IPS DF 6.9 (cell line): ENCODE measurements around the gene MYO1A.
"Not testable (repeated sequence)": the region's sequence is repeated elsewhere in the genome, so short reads cannot be mapped to it uniquely, and the experiment has no call there.

Experiments used
- DNase-seq: peaks from one replicate; pipeline ENCODE4 v3.0.0-alpha.2; 2013; ENCODE audit warnings: low read depth, low spot score
- H3K27ac ChIP-seq: one replicate; pipeline ENCODE4 v1.5.1; 2013; ENCODE audit warnings: low read length, control low read depth
- H3K27me3 ChIP-seq: 2 replicates; pipeline ENCODE4 v1.6.1; 2013; ENCODE audit warnings: mild to moderate bottlenecking, low read length; ENCODE audit not compliant: control insufficient read depth, insufficient read depth
- H3K36me3 ChIP-seq: 2 replicates; pipeline ENCODE4 v1.6.1; 2013; ENCODE audit warnings: low read length; ENCODE audit not compliant: control insufficient read depth, insufficient read depth
- H3K4me1 ChIP-seq: 2 replicates; pipeline ENCODE4 v1.6.1; 2013; ENCODE audit warnings: low read length; ENCODE audit not compliant: control insufficient read depth, insufficient read depth
- H3K4me3 ChIP-seq: 2 replicates; pipeline ENCODE4 v1.5.1; 2013; ENCODE audit warnings: mild to moderate bottlenecking, low read length
- H3K9me3 ChIP-seq: 2 replicates; pipeline ENCODE4 v1.6.1; 2013; ENCODE audit warnings: low read length, inconsistent platforms; ENCODE audit not compliant: control insufficient read depth, insufficient read depth
- WGBS: extraction: QIAGEN DNeasy Blood & Tissue Kit; methylation state at CpG from one replicate; pipeline ENCODE4 v1.1.7; 2013; ENCODE audit warnings: mixed read lengths, missing lambda C conversion rate; ENCODE audit not compliant: insufficient read length, insufficient coverage; 5-methylcytosine and 5-hydroxymethylcytosine counted together

MYO1A gene

DNA sequence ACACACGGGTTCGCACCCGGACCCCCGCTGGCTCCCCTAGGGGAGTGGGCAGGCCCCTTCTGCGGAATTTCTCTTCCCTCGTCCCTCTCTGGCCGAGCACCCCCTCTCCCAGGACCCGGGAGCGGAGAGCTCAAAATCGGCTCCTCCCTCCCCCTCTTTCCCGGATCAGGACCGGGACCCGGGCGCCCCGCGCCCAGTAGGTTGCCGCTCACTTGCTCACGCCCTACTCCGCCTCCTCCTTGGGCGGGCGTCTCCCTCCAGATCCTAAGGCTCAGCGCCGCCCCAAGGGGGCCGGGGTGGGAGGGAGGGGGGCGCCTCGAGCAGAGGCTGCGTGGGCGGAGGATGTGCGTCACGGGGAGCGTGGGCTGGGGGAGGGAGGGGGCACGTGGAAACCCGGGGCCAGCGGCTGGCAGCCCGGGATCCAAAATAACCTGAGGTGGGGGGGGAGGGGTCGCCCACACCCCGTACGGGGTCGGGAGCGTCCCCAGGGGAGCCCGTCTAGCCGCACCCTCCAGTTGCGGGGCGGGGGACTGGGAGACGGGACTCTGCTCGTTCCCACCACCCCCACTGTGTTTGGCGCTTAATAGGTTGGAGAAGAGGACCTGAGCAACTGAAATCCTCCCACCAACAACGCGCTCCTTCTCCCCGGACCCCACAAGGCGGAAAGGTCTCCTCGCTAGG is 37.2 kb upstream of the MYO1A start:
- Histone ChIP-seq H3K36me3 (no peaks in the 10 kb centered on the region), H3K4me3 (peak overlapping the region; percentile 38; the same call in 1 of the 2 replicates), H3K9me3 (no peaks in the 10 kb centered on the region), H3K4me1 (peaks cover 3% of the 10 kb centered on the region), H3K27me3 (no peaks in the 10 kb centered on the region), H3K27ac (no peak overlapping the region)
- WGBS = no CpG with 5 or more reads among the region's 52 CpGs
- no peak for DNase-seq

DNA sequence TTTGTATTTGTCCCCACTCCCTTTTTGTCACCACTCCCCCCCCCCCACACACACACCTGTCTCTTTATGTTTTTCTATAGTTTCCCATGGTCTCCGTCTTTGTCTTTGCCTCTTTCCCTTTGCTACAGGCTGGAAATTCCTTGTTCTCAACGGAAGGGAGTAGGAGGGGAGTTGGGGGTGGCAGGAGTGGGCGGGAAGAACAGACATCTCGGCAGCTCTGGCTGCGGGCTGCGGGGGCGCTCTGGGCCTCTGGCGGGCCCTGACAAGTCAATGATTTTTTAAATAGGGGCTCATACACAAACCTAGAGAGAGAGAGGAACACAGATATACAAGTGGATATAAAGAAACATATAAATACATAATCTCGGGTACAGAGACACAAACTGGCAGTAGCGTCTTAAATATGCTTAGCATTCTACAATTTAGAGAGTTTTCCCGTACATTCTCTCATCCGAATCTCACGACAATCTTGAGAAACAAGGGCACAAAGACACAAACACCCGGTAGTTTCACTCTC is 36.6 kb upstream of the MYO1A start:
- WGBS = no CpG with 5 or more reads among the region's 14 CpGs
- no peaks in the 10 kb centered on the region for H3K9me3 ChIP-seq
- peak overlapping the region; percentile 38; the same call in 1 of the 2 replicates for H3K4me3 ChIP-seq
- peaks cover 3% of the 10 kb centered on the region for H3K4me1 ChIP-seq
- H3K27me3 ChIP-seq = no peaks in the 10 kb centered on the region
- H3K27ac ChIP-seq = no peak overlapping the region
- no peaks in the 10 kb centered on the region for H3K36me3 ChIP-seq
- DNase-seq = no peak

DNA sequence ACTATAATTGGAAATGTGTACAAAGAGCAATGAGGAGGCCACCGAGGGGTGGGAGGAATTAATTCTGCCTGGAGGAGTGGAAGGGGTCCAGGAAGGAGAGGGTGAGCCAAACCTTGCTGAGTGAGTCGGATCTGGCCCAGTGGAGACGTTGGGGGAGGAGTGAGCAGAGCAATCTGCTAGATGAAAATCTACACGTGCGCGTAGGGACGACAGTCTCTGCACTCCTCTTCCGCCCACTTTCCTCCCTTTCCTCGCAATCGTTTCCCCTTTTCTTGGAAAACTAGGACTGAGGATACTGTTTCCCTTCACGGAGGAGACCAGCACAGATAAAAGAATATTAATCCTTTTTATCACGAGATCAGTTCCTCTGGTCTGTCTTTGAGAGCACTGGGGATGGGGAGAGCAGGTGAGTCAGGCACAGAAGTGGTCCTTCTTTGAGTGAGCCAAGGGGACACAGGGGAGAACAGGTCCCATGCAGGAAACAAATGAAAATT is 36.1 kb upstream of the MYO1A start:
- WGBS = no CpG with 5 or more reads among the region's 12 CpGs
- Histone ChIP-seq H3K4me1 (peaks cover 3% of the 10 kb centered on the region), H3K27ac (no peak overlapping the region), H3K27me3 (no peaks in the 10 kb centered on the region), H3K4me3 (peak overlapping the region; percentile 38; the same call in 1 of the 2 replicates), H3K9me3 (no peaks in the 10 kb centered on the region), H3K36me3 (no peaks in the 10 kb centered on the region)
- DNase-seq = no peak

GRCh38 chr12:57080855-57081254 is 30.9 kb upstream of the MYO1A start:
- no CpG with 5 or more reads among the region's 1 CpG for WGBS
- no peak overlapping the region for H3K27ac ChIP-seq
- H3K9me3 ChIP-seq = no peaks in the 10 kb centered on the region
- no peak for DNase-seq
- no peak overlapping the region for H3K4me3 ChIP-seq
- H3K27me3 ChIP-seq = no peaks in the 10 kb centered on the region
- peaks cover under 1% of the 10 kb centered on the region; the same call in 1 of the 2 replicates for H3K4me1 ChIP-seq
- no peaks in the 10 kb centered on the region; the same call in 1 of the 2 replicates for H3K36me3 ChIP-seq

- Histone ChIP-seq H3K27me3 (no peaks in the 10 kb centered on the region), H3K27ac (no peak overlapping the region), H3K9me3 (no peaks in the 10 kb centered on the region), H3K4me1 (no peaks in the 10 kb centered on the region), H3K36me3 (no peaks in the 10 kb centered on the region; the same call in 1 of the 2 replicates), H3K4me3 (no peak overlapping the region)
- WGBS = no CpG with 5 or more reads among the region's 1 CpG
- no peak for DNase-seq
Measured at GRCh38 chr12:57079821-57080220, 29.9 kb upstream of the MYO1A start.

DNA sequence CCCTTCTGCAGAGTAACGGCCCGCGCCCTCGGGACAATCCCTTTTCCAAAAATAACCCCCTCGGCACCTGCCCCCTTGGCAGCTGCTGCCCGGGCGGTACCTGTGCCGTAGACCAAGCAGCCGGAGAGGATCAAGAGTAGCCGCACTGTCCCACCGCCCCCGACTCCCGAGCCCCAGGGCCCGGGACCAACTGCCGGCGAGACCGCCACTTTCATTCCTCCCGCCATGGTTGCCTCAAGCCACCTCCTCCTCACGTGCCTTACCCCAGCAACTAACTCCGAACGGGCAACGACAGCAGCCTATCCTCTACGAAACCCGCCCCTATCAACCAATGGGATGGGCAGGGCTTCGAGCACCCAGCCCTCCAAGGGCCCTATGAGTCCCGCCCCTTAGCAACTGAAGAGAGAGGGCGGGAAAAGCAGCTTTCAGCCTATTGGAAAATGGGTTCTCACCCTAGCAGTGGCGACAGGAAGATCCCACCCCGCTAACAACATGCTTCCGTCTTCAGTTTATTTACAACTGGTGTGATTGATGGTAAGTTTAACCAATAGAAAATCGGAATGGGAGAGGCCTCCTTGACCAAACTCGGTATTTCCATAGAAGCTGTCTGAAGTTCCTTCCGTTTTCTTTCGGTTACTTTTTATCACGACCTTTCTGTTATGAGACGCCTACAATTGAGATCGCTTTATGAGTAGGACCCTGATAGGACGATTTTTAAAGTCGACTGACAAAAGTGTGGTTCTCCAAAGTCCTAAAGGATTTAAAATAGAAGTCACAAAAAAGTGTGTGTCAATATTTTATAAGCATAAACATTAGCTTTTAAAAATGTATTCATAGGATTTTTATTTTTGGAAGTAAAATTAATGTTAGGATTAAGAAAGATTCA is 28.8 kb upstream of the MYO1A start, which contains the start of gene NEMP1:
NEMP1 (minus strand) TSS at position 273 of the 886 bp plus-strand sequence; CDS start at position 227, 46 bp downstream.
- H3K4me3 ChIP-seq = peak within 1 kb of the TSS; percentile 66
- H3K36me3 ChIP-seq = no peaks in the 10 kb centered on the region; the same call in 1 of the 2 replicates
- DNase-seq = peak; percentile 100
- H3K4me1 ChIP-seq = no peaks in the 10 kb centered on the region
- H3K27ac ChIP-seq = no peak within 1 kb of the TSS
- no peaks in the 10 kb centered on the region for H3K9me3 ChIP-seq
- H3K27me3 ChIP-seq = no peaks in the 10 kb centered on the region
- WGBS = no CpG with 5 or more reads among the region's 39 CpGs

GRCh38 chr12:57073566-57074450 is 23.9 kb upstream of the MYO1A start:
- DNase-seq, H3K27me3 ChIP-seq, H3K4me3 ChIP-seq, H3K4me1 ChIP-seq, H3K27ac ChIP-seq, H3K9me3 ChIP-seq, H3K36me3 ChIP-seq: not testable (repeated sequence)
- WGBS = no CpG with 5 or more reads among the region's 6 CpGs

GRCh38 chr12:57072661-57073060 is 22.7 kb upstream of the MYO1A start:
- Histone ChIP-seq H3K27ac (no peak overlapping the region), H3K4me1 (no peaks in the 10 kb centered on the region), H3K36me3 (peaks cover 4% of the 10 kb centered on the region; the same call in 1 of the 2 replicates), H3K9me3 (no peaks in the 10 kb centered on the region), H3K27me3 (no peaks in the 10 kb centered on the region), H3K4me3 (no peak overlapping the region)
- no CpG with 5 or more reads among the region's 2 CpGs for whole genome bisulfite sequencing
- DNase-seq = no peak

DNA sequence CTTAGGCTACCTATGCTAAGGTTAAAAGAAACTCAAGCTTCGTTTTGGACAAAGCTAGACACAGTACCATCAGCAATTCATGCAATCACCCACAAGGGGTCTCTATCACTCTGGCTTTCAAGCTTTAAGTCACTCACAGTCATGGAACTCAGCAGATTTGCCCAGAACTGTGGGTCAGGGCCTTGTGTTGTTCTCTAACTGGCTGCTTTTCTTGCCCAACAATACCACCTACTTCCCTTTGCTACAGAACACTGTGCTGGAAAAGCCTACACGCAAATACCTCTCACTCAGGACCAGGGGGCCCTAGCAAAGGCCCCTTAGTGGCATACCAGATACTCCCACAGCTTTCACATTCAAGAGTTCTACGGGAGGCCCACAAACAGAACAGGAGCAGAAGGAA is 19.6 kb upstream of the MYO1A start:
- no CpG with 5 or more reads among the region's 3 CpGs for WGBS
- no peak for DNase-seq
- H3K36me3 ChIP-seq = peaks cover 10% of the 10 kb centered on the region; the same call in 1 of the 2 replicates

More for the DNA sequence above, 19.6 kb upstream of the MYO1A start:
- Histone ChIP-seq H3K27me3 (no peaks in the 10 kb centered on the region), H3K4me1 (no peaks in the 10 kb centered on the region), H3K9me3 (no peaks in the 10 kb centered on the region), H3K27ac (no peak overlapping the region), H3K4me3 (no peak overlapping the region)
